Naive B cell (primary cell): ENCODE data around the gene PDHX. TPM values are rescaled to one million over a fixed set of nuclear protein-coding genes. Genes with fewer than 3 reads are reported as not detected.
A peak's percentile ranks its signal among the peaks of the same experiment; 100 is the strongest.

Experiments
- ATAC-seq, 2 donors: fragments of 150-1000 bp; cut with Tn5 transposase; 2 replicates each; pipeline ENCODE4 v1.10.0; 2021; ENCODE audit warnings: low read depth in 2 of 2, mild to moderate bottlenecking in 2 of 2, moderate library complexity in 2 of 2
- DNase-seq: peaks from one replicate; pipeline ENCODE4 v3.0.0; 2022
- H3K27ac Mint-ChIP-seq, 6 donors: one replicate each; pipeline ENCODE4 v1.8.0; 2020 to 2022; ENCODE audit warnings: mild to moderate bottlenecking in 6 of 6, mixed read lengths in 6 of 6, moderate library complexity in 5 of 6, inconsistent platforms in 2 of 6
- H3K27me3 Mint-ChIP-seq, 3 donors: one replicate each; pipeline ENCODE4 v1.8.0; 2021 to 2022; ENCODE audit warnings: mixed read lengths in 3 of 3, mild to moderate bottlenecking in 1 of 3
- H3K36me3 Mint-ChIP-seq, 2 donors: one replicate each; pipeline ENCODE4 v1.8.0; 2020 to 2022; ENCODE audit warnings: mixed read lengths in 2 of 2, inconsistent platforms in 1 of 2, mild to moderate bottlenecking in 1 of 2
- H3K4me1 Mint-ChIP-seq, 3 donors: one replicate each; pipeline ENCODE4 v1.8.0; 2020 to 2022; ENCODE audit warnings: mixed read lengths in 3 of 3, inconsistent platforms in 1 of 3, mild to moderate bottlenecking in 1 of 3, moderate library complexity in 1 of 3
- H3K4me3 Mint-ChIP-seq, 8 donors: one replicate each; pipeline ENCODE4 v1.8.0; 2020 to 2022; ENCODE audit warnings: mild to moderate bottlenecking in 8 of 8, mixed read lengths in 8 of 8, moderate library complexity in 8 of 8, inconsistent platforms in 2 of 8
- H3K9me3 Mint-ChIP-seq, 7 donors: one replicate each; pipeline ENCODE4 v1.8.0; 2020 to 2022; ENCODE audit warnings: mixed read lengths in 7 of 7, mild to moderate bottlenecking in 5 of 7, inconsistent platforms in 2 of 7, moderate library complexity in 1 of 7
- polyA plus RNA-seq, 6 donors: library from polyadenylated mRNA; unstranded; fragments of 300-500 nt; fragmentation: Illumina TruSeq; gene quantifications; one replicate each; pipeline ENCODE4 v1.2.3, GENCODE V29; 2021; ENCODE audit warnings: low read depth in 6 of 6

Gene PDHX
- polyA plus RNA-seq, 6 donors from 2014 or later = 14.2 to 19.8 (median 19.0) TPM

DNA sequence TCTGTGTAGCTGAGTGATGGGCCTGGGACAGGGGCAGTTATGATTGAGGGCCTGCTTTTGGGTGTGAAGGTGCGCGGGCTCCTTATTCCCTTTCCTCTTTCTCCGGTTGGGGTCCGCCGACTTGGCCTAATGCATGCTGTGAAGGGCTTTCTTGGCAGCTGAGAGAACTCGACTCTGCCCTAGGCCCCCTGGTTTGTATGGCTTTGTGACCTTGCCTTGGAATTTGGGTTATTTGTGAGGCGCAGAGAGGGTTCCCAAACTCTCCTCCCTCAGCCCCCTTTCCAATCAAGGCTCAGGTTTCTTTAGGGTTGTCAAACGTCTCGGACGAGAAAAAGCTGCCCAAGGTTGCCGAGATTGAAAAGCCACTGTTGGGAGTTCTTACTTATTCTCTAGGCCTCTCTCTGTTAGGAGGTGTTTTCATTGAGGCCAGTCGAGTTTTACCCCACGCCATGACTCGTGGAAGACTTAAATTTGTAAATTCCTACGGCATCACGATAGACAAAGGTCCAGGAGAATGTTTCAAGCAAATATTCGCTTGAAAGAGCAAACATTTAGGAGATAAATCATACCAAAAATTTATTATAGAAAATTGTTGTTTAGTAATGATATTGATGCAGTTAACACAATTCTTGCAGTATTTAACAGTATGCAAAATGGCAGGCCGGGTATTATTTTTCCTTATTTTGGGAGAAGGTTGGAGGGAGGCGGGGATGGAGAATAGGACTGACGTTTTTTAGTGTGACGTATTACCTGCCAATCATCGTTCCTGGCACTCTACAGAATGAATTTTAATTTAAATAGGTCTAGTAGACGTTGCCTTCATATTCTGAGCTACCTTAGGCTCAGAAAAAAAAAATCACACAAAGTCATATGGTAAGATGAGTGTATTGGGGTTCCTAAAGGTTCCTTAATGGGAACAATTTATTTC is 689 bp downstream of the PDHX start:
- Mint-ChIP-seq H3K27me3 (no peaks in the 10 kb centered on the region), H3K27ac (peak overlapping the region; percentile 86 to 98 (median 97)), H3K9me3 (no peaks in the 10 kb centered on the region), H3K4me3 (peak overlapping the region; percentile 94 to 98 (median 98)), H3K36me3 (peaks cover 0 to 4% of the 10 kb centered on the region in 2 donors), H3K4me1 (peaks cover 30 to 45% (median 35%) of the 10 kb centered on the region in 3 donors)
- ATAC-seq (no peak), DNase-seq (no peak)

DNA sequence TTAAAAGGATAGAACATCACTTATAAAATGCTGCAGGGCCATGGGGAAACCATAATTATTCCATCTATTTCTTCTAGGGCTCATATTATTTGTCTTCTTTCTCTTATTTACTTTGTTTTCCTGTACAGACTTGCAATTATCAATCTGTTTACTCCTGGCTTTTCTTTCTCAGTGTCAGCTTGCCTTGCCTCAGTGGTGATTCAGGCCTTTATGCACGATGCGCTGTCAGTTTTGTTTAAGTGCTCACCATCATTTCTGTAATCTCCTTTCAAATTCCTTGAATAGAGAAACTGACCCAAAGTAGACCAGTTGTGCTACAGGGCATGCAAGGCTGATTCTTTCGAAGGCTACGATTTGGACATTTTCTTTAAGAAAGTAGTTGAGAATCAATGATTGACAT is 4.7 kb downstream of the PDHX start:
- Mint-ChIP-seq H3K9me3 (no peaks in the 10 kb centered on the region), H3K27me3 (no peaks in the 10 kb centered on the region), H3K27ac (no peak overlapping the region), H3K4me3 (no peak overlapping the region), H3K4me1 (peaks cover 22 to 49% (median 30%) of the 10 kb centered on the region in 3 donors), H3K36me3 (no peaks in the 10 kb centered on the region)
- DNase-seq (no peak), ATAC-seq (no peak)

DNA sequence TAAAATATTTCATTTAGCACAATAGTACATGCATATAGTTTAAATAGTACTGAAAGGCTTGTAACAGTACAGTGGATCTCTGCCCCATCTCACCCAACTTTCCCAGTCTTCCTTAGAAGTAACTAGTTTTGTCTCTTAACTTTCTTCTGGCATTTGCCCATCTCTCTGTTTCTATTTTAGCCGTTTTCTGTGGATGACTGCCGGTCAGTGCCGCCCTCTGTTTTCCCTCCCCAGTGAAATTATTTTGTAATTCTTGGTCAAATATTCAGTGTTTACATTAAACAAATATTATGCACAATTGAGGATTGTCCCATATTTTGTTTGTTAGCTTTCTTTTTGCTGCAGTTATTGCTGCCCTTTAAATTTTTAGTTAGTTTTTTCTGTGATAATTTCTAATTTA is 8.3 kb downstream of the PDHX start:
- Mint-ChIP-seq H3K9me3 (no peaks in the 10 kb centered on the region), H3K27me3 (no peaks in the 10 kb centered on the region), H3K4me3 (no peak overlapping the region), H3K4me1 (peaks cover 8 to 36% (median 13%) of the 10 kb centered on the region in 3 donors), H3K36me3 (no peaks in the 10 kb centered on the region), H3K27ac (peak overlapping the region in 3 of 6 donors; percentile 23 to 53 (median 47))
- DNase-seq = no peak
- no peak for ATAC-seq

DNA sequence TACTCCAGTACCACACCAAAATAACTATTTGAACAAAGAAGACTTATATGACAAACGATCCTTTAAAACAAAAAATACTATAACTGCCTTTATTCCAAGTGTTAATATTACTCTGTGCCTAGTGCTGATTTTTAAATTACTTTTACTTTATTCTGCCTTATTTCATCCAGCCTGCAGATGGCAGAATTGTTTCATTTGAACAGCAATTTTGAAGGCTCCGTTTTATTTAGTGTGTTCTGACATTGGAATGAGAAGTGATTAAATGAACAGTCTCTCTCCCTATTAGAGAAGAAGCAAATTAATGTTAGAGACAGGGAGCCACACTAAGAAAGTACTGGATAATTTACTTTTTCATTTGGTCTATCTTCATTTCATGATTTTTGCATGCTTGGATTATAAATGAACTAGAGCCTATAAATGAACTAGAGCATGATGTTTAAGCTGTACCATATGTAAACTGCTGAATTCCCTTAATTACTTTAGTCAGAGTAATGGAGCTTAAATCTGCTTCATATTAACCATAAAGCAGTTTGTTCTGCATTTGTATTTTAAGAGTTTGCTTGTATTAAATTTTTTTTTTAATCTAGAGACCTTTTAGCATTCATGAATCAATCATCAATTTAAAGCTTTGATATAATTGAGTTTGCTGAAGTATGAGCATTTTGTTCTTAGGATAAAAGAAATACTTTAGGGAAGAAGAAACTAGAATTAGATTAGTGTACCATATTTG is 9.8 kb downstream of the PDHX start:
- H3K27ac Mint-ChIP-seq = no peak overlapping the region
- H3K36me3 Mint-ChIP-seq = no peaks in the 10 kb centered on the region
- H3K4me1 Mint-ChIP-seq = peaks cover 8 to 42% (median 13%) of the 10 kb centered on the region in 3 donors
- DNase-seq (peak; percentile 39), ATAC-seq (peak; percentile 36 to 40)
- H3K9me3 Mint-ChIP-seq = no peaks in the 10 kb centered on the region
- H3K27me3 Mint-ChIP-seq = no peaks in the 10 kb centered on the region
- H3K4me3 Mint-ChIP-seq = no peak overlapping the region

DNA sequence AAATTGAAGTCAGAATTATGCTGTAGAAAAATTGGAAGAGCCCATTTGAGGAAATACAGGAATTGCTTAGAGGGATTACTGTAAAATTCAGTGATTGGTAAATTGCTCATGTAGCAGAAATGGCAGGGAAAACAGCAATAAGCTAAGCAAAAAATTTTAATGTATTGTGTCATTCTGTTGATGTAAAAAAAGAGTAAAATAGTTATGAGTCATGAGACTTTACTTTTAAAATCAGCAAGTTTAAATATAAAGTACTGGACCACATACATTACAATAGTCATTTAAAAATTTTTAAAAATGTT is 10.4 kb downstream of the PDHX start:
- ATAC-seq (no peak), DNase-seq (no peak)
- Mint-ChIP-seq H3K4me3 (no peak overlapping the region), H3K4me1 (peaks cover 8 to 40% (median 13%) of the 10 kb centered on the region in 3 donors), H3K36me3 (no peaks in the 10 kb centered on the region), H3K27me3 (no peaks in the 10 kb centered on the region), H3K27ac (no peak overlapping the region), H3K9me3 (no peaks in the 10 kb centered on the region)

DNA sequence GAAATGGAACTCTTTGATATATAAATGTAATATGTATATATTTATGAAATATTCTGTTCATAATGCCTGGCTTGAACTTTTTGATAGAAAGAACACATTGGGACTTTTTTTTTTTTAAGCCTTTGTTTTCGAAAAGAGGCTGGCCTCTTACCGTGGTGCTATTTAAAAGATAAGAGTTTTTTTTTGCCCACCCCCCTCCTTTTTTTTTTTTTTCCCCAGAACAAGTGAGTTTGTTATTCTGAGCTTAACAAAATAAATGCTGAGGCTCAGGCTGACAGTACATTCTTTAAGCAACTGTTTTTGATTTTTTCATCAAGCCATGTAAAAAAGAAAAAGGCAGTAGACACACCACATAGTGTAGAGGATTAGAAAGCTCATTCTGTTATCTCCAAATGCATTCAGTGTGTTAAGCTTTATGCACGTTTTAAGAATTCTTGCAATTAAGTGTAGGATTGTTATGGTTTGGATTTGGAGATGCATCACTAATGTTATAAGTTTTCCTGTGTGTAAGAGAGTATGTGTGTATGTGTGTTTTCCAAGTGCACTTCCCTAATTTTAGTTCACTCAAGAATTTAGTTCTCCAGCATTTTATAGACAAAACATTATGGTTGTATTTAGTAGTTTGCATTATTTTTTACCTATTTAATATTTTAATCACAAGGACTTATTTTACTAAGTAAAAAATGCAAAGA is 12.0 kb downstream of the PDHX start:
- no peak overlapping the region for H3K4me3 Mint-ChIP-seq
- ATAC-seq (no peak), DNase-seq (no peak)
- H3K27ac Mint-ChIP-seq = no peak overlapping the region
- no peaks in the 10 kb centered on the region for H3K27me3 Mint-ChIP-seq
- peaks cover 8 to 33% (median 13%) of the 10 kb centered on the region in 3 donors for H3K4me1 Mint-ChIP-seq
- H3K9me3 Mint-ChIP-seq = no peaks in the 10 kb centered on the region
- peaks cover 8 to 13% of the 10 kb centered on the region in 2 donors for H3K36me3 Mint-ChIP-seq

DNA sequence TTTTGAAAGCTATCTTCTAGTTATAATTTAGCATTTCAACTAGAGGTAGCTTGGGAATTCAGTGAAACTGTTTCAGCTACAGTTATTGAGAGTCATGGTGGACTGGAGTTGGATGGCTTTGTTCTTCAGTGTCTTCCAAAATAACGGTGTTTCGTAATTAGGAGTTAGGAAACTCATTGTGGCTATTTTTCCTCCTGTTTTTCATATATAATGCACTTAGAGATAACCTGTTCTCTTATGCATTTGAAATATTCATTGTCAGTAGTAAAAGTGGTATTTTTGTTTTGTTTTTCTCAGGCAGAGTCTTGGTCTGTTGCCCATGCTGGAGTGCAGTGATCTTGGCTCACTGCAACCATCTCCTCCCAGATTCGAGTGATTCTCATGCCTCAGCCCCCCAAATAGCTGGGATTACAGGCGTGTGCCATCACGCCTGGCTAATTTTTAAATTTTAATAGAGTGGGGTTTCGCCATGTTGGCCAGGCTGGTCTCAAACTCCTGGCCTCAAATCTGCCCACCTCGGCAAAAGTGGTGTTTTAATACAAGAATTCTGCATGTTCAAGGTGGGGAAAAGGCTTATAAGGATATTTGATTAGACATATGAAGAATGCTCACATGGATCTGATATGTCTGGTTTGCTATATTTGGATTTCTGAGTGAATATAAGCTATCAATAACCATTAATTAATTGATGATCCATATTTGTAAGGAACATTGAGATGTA is 12.7 kb downstream of the PDHX start:
- H3K4me3 Mint-ChIP-seq = peak overlapping the region in 1 of 8 donors; percentile 10
- peaks cover 4 to 26% (median 12%) of the 10 kb centered on the region in 3 donors for H3K4me1 Mint-ChIP-seq
- DNase-seq = no peak
- no peaks in the 10 kb centered on the region for H3K9me3 Mint-ChIP-seq
- H3K27ac Mint-ChIP-seq = peak overlapping the region in 1 of 6 donors; percentile 70
- peaks cover 8 to 17% of the 10 kb centered on the region in 2 donors for H3K36me3 Mint-ChIP-seq
- H3K27me3 Mint-ChIP-seq = no peaks in the 10 kb centered on the region
- no peak for ATAC-seq

DNA sequence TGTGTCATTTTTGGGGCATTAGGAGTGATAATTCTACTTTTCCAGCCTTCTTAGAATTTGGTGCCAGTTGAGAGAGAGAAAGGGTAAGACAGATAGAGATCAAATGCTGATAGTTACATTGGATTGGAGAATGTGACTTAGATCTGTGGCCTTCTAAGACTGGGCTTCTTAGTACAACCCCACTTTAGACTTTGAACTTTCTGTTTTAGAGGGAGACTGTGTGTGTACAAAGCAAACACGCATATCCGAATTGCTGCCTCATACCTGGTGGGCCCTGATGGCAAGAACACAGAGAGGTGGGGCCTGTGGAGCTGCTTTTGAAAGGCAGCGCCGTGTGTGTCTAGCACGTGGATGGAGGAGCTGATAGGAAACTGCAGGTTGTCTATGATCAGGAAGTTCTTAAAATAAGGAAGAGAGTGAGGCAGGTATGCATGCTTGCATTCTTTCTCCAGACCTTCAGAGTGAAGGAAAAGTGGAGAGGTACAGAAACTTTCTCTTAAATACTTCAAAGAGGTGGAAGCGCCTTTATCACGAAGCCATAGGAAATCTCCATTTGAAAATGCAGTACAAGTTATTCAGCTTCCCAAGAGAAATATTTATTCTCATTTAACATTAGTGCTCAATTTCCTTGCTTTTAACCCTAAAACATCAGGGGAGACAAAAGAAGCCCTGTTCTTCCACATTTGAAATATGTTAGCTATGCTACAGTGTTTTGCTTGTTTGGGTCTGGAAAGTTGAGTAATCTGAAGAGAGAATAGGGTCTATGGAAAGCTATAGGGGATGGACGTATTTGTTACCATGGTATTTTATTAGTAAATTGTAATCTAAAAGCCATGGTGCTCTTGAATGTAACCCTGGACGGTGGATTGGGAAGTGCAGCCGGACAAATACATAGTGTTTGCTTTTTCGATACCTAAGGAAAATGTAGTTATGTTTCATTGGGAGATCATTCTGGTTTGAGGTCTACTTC is 13.7 kb downstream of the PDHX start:
- no peak for DNase-seq
- Mint-ChIP-seq H3K27ac (no peak overlapping the region), H3K4me1 (peaks cover 4 to 18% (median 4%) of the 10 kb centered on the region in 3 donors), H3K27me3 (no peaks in the 10 kb centered on the region), H3K9me3 (no peaks in the 10 kb centered on the region), H3K4me3 (no peak overlapping the region), H3K36me3 (peaks cover 8 to 19% of the 10 kb centered on the region in 2 donors)
- ATAC-seq = no peak

DNA sequence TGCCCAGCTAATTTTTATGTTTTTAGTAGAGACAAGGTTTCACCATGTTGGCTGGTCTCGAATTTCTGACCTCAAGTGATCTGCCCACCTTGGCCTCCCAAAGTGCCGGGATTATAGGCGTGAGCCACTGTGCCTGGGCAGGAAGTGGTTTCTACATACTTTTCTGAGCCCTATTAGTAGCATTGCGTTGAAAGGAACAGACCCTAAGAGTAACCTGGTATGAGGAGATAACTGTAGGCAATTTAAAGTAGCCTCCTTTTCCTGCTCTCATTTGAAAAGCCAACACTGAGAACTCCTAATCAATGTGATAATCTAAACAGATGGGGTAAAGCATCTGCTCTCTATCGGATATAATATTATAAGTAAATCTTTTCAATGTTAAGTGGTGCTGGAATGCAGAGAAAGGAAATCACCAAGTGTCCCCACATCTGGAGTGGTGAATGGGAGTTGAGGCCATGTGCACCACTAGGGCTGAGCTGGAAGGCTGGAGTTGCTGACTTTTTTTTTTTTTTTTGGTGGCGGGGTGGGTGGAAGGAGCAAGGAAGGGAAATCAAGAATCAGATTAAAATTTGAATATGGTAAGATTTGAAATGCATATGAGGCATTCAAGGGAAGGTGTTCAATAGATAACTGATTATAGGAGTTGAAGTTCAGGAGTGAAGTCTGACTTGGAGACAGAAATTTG is 20.7 kb downstream of the PDHX start:
- Mint-ChIP-seq H3K27me3 (no peaks in the 10 kb centered on the region), H3K4me3 (peak overlapping the region in 1 of 8 donors; percentile 61), H3K9me3 (no peaks in the 10 kb centered on the region), H3K36me3 (peaks cover 24 to 25% of the 10 kb centered on the region in 2 donors), H3K4me1 (peaks cover 19 to 29% (median 22%) of the 10 kb centered on the region in 3 donors), H3K27ac (peak overlapping the region in 2 of 6 donors; percentile 26 to 35)
- DNase-seq (no peak), ATAC-seq (no peak)

DNA sequence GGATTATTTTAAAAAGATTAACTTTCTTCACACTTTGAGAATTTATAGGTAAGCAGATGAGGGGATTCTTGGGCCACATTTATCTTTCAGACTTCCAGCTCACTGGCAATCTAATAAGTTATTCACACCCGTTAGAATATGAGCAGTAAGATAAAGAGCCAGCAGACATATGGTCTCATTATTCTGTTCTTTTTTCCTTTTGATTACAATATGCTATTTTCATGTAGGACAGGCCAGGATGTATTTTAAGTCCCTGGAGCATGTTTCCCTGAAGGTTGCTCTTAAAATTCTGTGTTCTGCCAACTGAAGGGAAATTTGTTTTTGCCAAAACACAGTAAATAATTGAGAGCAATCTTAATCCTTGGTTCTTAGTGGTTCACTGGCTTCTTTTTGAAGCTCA is 22.2 kb downstream of the PDHX start:
- Mint-ChIP-seq H3K4me3 (no peak overlapping the region), H3K4me1 (peaks cover 19 to 29% (median 22%) of the 10 kb centered on the region in 3 donors), H3K27ac (peak overlapping the region in 1 of 6 donors; percentile 4), H3K27me3 (no peaks in the 10 kb centered on the region), H3K36me3 (peaks cover 10 to 18% of the 10 kb centered on the region in 2 donors), H3K9me3 (no peaks in the 10 kb centered on the region)
- no peak for ATAC-seq
- no peak for DNase-seq

DNA sequence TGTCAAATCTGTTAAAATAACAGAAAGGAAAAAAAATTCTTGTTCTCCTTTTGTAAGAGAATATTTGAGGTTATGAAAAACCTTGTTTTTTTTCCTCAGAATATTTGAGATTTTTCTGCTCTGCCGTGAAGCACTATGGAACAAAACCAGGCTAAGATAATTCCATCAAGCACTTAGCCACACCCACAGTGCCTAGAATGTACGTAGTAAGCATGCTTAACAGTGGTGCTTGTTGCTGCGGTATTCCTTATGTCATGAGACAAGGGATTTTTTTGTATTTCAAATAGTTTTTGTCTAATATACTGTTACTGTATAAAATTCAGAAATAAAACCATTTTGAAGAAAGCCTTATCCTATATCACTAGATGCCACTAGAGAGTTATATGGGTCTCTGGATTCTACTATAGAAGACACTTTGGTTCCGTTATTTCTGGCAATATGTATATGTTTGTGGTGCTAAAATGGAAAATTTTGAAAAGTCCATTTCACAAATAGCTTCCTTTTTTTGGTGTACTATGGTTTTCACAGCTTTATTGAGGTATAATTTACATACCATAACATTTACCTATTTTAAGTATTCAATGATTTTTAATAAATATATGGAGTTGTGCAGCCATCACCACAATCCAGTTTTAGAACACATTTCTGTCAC is 23.7 kb downstream of the PDHX start:
- H3K4me3 Mint-ChIP-seq = no peak overlapping the region
- H3K27ac Mint-ChIP-seq = no peak overlapping the region
- H3K36me3 Mint-ChIP-seq = peaks cover 11 to 25% of the 10 kb centered on the region in 2 donors
- ATAC-seq (peak in 1 of 2 donors; percentile 34), DNase-seq (no peak)
- H3K9me3 Mint-ChIP-seq = peaks cover 0 to 5% (median 0%) of the 10 kb centered on the region in 7 donors
- H3K27me3 Mint-ChIP-seq = no peaks in the 10 kb centered on the region
- H3K4me1 Mint-ChIP-seq = peaks cover 19 to 29% (median 22%) of the 10 kb centered on the region in 3 donors
